Hair follicular keratinocyte (primary cell): ENCODE measurements around the gene USP20. TPM values are rescaled to one million over a fixed set of nuclear protein-coding genes. Genes with fewer than 3 reads are reported as not detected.

Experiments
- total RNA-seq: library from RNA; depleted of rRNA; stranded (reverse); fragments of >200 nt; gene quantifications from 2 replicates; pipeline ENCODE4 v1.2.3, GENCODE V29; 2015

The USP20 gene
- total RNA-seq = 9.2 and 9.8 TPM in 2 replicates

GRCh38 chr9:129835128-129835859, at the start of gene USP20, which contains the start of gene C9orf78:
TSS of gene USP20 (plus strand) at chr9:129835458. CDS start at chr9:129852556, 17,098 bp downstream.
TSS of gene C9orf78 (minus strand) at chr9:129835275. CDS start at chr9:129835221, 54 bp downstream.

GRCh38 chr9:129802833-129803675, 32.2 kb upstream of the USP20 start, which contains the start of gene TOR1B:
TSS of gene TOR1B (plus strand) at chr9:129803184. CDS start at chr9:129803213, 29 bp downstream.

GRCh38 chr9:129823935-129824601, 11.2 kb upstream of the USP20 start, which contains the start of gene TOR1A:
TSS of gene TOR1A (minus strand) at chr9:129824136. CDS start at chr9:129824085, 51 bp downstream.

Other genes starting within 250 kb of the USP20 start
- gene C9orf50, start 214.4 kb upstream of the USP20 start, total RNA-seq = not detected in 2 replicates
- 38.3 and 73.1 TPM in 2 replicates for gene NTMT1, start 209.3 kb upstream of the USP20 start, total RNA-seq
- 25.4 and 28.5 TPM in 2 replicates for gene ASB6, start 193.3 kb upstream of the USP20 start, total RNA-seq
- gene PRRX2, start 169.8 kb upstream of the USP20 start, total RNA-seq = not detected in 2 replicates
- gene PTGES, start 82.4 kb upstream of the USP20 start, total RNA-seq = 0.70 and 6.2 TPM in 2 replicates
- 26.2 and 29.1 TPM in 2 replicates for gene TOR1B, start 32.3 kb upstream of the USP20 start, total RNA-seq
- 45.7 and 54.8 TPM in 2 replicates for gene TOR1A, start 11.3 kb upstream of the USP20 start, total RNA-seq
- gene C9orf78, start 183 bp upstream of the USP20 start, total RNA-seq = 25.4 and 48.2 TPM in 2 replicates
- 7.1 and 13.3 TPM in 2 replicates for gene FNBP1, start 207.7 kb downstream of the USP20 start, total RNA-seq
- 15.7 and 20.2 TPM in 2 replicates for gene GPR107, start 218.4 kb downstream of the USP20 start, total RNA-seq